ENCODE data around the gene SLAMF6.

GRCh38 chr1:160520582-160520981 is 2.5 kb downstream of the SLAMF6 start:
- TF ChIP-seq EZH2phosphoT487 (IDR thresholded peaks at IDR 0.05; ENCODE audit: low read depth, severe bottlenecking, unreplicated experiment) = no peak
- TF ChIP-seq CTCF (IDR thresholded peaks at IDR 0.05; ENCODE audit: poor library complexity) = no peak

All from hepatocyte (in vitro differentiated cells).